HG03025 (cell line): ENCODE results near the gene AATK.

Experiments used
- ATAC-seq: cut with Tn5 transposase; IDR thresholded peaks from one replicate; pipeline ENCODE4 v1.9.1; 2021; ENCODE audit warnings: mild to moderate bottlenecking, moderate library complexity; ENCODE audit not compliant: unreplicated experiment, low FRiP score

AATK gene

DNA sequence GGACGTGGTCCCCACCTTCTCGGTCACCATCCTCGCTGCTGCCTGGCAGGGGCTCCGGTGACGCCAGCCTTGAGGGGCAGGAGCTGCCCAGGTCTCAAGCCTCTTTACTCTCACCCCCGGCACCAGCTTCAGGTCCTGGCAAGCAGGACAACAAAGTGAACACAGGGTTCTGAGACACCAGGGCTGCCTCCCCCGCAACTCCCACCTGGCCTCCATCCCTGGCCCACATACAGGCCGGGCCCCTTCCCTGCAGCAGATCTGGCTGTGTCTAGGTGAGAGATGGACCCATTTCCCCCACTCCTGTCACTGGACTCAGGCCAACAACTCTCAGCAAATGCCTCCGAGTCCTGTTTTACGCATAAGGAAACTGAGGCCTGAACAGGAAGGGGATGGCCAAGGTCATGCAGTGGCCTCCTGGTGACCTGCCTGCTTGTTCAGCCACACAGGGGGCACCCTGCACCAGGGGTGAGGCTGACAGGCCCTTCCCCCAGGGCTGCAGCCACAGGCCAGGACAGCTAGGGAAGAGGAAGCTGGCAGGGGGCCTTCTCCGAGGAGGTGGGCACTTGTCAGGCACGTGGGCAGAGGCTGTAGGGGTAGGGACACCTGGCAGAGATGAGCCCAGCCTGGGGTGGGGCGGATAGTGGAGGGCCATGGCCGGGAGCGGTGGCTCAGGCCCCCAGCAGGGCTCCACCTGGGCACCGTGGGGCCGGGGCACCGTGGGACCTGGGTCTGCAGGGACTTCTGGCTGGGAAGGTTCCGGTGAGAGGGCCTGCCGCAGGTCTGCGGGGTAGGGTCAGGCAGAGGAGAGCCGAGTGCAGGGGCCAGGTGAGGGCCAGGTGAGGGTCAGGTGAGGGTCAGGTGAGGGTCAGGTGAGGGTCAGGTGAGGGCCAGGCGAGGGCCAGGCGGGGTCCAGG is 47.5 kb downstream of the AATK start:
- no peak for ATAC-seq

DNA sequence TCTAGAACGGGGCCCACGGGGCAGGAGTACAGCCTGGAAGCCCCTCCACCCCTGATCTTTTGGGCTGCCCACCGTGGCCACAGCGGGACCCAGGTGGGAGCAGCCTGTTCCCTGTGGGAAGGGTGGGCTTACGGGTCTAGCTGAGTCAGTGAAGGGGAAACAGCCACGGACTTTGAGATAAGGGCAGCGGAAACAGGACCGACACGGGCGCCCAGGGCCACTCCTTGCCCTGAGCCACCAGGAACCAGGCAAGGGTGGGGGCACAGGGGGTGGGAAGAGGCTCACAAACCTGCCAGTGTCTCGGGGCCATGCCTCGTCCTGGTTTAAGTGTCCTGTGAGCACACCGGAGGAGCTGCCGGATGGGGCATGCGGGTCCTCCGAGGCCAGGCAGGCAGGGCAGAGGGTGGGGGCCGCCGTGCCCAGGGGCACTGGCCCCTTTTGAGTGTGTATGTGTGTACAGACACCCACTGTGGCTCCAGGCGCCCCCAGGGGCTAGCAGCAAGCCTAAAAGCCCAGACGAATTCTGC is 48.3 kb downstream of the AATK start:
- ATAC-seq = no peak

DNA sequence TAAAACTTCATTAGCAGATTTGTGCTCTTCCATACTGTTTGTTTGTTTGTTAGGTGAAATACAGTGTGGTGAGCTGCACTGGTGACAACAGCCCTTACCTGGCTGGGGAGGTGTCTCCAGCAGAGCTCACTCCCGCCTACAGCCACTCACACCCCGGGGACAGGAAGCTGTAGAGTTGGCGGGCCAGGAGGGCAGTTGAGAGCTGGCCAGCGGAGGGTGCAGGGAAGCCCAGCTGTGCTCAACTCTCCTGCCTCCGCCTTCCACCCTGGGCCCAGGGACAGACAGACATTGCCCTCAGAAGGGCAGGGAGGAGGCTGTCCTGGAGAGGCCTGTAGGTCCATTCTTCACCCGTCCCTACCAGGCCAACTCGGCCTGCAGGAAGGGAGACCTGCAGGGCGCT is 49.3 kb downstream of the AATK start:
- ATAC-seq = no peak

DNA sequence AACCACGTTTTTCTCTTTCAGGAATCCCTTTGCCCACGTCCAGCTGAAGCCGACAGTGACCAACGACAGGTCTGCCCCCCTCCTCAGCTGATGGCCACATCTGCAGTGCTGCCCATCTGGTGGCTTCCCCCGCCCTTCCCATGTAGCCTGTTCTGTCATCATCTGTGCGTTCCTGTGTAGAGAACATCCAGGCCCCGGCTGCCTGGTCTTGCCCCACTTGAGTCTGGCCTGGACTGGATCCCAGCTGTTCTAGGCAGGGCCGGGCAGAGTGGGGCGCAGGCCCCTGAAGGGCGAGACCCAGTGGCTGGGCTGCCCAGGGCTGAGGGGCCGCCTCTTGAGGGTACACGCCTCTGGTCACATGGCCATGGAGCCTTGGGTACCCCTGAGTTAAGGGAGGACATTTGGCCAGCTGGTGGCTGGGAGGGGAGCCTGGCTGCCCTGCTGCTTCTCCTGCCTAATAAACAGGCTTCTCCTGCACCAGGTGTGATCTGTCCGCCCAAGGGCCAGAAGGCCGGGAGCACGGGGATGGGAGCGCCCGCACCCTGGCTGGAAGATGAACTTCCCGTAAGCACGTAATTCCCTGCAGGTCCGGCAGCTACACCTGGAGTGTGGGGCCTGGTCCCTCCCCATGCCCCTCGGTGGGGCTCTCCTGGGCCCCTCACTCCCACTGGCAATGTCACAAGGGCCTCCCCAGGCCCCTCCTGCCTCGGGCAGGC is 50.1 kb downstream of the AATK start:
- ATAC-seq = no peak

DNA sequence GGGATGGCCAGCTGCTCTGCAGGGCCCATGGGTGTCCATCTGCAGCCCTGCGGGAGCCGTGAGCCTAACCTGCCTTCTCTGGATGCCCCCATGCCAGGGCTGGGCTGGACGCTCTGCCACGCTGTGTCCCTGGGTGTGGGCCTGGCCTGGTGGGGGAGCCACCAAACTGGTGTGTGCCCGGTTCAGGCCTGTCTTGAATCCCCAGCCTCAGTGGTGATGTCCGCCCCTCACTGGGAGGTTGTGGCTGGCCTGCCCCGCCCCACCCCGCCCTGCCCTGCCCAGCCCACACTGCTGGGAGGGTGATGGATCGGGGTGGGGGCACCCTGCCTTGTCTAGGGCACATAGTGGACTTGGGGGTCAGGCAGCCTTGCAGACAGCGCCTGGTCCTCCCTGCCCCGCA is 50.8 kb downstream of the AATK start:
- no peak for ATAC-seq

DNA sequence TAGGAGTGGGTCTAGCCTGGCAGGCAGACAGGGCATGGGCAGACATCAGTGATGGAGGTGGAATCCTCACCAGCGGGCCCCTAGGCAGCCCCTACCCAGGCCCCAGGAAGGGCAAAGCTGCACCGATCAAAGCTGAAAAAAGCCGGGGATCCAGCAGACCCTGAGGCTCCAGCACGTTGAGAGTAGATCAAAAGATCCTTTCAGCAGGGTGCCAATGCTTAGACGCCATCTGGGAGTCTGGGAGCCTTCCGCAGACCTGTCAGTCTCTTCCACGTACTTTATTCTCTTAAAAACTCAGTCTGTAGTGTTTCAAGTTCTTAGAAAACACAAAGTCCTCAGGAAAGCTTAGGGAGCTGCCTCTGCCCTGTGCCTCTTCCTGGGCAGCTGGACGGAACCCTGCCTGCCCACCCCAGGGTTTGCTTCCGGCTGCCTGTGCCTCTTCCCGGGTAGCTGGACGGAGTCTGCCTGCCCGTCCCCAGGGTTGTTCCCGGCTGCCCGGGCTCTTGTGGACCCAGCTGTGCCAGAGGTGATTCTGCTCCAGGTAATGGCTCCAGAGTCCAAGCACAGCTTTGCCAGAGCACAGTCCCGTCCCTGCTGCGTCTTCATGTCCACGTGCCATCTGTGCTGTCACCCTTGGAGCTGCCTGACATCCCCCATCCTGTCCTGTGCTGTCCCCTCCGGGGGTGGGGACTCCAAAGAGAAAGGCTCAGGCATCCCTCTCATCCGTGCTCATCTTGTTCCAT is 51.5 kb downstream of the AATK start:
- ATAC-seq = no peak

DNA sequence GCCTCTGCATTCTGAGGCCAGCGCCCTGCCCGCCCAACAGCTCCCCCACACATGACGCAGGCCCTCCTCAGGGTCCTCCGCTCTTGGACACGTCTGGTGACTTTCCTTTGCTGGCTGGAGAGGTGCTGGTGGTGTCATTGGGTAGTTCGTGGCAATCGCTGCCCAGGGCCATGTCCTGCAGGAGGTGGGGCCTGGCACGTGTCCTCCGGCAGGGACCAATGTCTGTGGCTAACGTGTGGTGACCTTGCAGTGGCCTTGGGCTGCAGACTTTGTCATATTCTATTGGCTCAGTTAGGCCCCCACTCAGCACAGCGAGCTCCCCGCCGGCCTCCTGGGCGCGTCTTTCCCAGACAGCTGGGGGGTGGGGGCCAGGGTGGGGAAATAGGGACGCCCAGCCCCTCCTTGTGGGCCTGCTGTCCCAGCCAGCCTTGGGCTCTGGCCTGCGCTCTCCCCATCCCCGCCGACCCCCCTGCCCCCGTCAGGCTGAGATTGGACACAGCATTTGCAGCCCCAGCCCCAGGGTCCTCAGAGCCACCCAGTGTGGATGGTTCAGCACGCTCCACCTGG is 52.8 kb downstream of the AATK start:
- no peak for ATAC-seq

DNA sequence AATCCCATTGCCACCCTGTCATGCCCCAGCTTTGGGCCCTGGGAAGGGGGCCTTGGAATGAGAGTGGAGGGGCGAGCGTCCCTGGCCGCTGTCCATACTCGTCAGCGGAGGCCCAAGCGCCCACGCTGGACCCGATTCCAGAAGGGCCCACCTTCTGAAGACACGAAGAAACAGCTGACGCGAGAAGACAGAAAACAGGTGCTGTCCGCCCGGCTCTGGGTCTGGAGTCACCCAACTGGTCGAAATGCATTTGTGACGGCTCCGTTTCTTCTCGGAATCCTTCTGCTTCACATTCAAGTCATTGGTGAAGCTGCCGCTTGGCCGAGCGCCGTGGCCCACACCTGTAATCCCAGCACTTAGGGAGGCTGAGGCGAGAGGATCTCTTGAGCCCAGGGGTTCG is 53.6 kb downstream of the AATK start:
- ATAC-seq = no peak

DNA sequence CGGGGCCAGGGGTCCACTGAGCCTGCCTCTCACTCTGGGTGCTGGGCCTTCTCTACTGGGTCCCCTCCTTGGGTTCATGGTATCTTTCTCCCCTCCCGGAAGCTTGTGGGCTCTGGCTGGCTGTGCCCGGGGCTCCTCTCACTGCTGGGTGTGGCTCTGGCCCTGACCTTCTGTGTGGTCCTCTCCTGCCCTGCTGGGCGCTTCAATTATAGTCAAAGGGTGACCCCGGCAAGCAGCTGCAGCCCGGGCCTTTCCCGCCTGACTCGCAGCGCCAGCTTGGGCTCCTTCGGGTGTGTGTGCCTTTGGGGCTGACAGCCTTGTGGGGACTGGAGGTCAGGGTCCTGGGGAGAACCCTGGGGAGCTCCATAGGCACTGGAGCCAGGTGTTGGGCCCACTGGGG is 55.0 kb downstream of the AATK start:
- ATAC-seq = no peak

DNA sequence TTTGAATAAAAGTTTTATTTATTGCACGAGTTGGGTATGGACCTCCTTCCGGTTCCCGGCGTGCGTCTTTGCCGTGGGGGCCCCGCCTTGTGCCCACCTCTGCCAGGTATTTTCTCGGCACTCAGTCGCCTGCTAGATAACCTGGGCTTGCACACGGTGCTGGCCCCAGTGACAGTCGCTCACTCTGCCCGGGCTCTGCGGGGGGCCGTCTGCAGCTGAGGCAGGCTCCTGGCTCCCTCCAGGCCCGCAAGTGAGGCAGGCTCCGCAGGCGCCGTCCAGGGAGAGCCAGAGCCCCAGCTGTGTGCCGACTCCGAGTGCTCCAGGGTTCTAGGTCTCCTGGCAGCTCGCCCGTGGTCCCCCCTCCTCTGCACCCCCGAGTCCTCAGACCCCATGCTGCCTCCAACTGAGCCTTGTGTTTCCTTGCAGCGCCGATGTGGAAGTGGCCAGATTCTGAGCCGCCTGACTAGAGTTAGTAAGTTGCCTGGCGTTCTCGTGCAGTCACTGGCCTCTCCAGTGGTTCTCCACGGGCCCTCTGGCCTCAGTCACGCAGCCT is 55.5 kb downstream of the AATK start:
- ATAC-seq = no peak

DNA sequence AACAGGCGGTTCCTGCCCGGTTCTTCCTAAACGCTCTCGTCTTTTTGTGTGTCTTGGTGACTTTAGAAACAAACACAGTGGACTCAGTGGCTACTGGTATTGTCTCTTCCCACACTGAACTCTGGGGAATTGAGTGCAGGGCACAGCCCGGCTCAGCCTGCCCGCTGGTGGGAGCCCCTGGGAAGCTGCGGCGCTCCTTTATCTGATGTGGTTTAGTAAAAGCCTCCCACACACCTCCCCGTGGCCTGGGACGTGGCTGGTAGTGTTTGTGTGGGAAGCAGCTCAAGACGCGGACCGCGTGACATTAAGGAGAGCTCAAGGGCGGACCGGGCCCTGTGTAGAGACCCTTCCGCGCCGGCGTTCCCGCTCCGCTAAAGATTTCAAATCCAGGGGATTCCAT is 56.1 kb downstream of the AATK start:
- no peak for ATAC-seq

DNA sequence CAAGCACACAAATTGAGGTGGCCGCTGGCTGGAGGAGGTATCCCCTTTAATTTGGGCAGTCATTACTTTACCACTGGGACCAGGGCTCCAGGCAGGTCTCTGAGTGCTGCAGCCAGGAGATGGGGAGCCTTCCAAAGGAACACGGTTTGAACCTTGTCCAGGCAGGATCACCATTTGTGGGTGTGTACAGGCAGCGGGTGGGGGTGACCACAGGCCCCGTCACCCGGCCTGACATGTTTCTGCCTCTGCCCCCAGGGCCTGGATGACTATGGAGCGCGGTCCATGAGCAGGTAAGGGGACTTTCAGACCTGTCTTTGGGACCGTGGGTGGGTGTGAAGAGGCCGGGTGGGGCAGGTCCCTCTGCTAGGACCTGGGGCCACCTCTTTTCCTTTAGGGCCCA is 57.8 kb downstream of the AATK start:
- ATAC-seq = no peak

DNA sequence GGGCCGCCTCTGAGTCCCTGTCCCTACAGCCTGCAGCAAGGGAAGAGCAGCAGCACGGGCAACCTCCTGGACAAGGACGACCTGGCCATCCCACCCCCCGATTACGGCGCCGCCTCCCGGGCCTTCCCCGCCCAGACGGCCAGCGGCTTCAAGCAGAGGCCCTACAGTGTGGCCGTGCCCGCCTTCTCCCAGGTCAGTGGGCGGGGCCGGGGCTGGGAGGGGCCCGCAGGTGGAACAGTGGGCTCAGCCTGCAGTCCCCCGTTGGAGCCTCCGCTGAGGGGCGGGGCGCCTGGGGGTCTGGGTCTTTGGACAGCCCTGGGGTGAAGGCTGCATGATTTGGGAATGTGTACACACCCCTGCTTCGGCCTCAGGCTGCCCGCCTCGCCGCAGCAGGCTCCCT is 59.3 kb downstream of the AATK start:
- no peak for ATAC-seq

DNA sequence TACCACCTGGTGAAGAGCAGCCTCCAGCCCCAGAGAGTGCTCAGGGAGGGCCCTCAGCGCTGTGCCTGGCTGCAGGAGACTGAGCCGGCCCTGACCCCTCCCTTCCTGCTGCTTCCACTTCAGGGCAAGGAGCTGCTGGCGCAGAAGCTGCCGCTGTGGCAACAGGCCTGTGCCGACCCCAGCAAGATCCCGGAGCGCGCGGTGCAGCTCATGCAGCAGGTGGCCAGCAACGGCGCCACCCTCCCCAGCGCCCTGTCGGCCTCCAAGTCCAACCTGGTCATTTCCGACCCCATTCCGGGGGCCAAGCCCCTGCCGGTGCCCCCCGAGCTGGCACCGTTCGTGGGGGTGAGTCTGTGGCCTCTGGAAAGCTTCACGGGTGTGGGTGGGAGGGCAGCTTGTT is 62.6 kb downstream of the AATK start:
- no peak for ATAC-seq

DNA sequence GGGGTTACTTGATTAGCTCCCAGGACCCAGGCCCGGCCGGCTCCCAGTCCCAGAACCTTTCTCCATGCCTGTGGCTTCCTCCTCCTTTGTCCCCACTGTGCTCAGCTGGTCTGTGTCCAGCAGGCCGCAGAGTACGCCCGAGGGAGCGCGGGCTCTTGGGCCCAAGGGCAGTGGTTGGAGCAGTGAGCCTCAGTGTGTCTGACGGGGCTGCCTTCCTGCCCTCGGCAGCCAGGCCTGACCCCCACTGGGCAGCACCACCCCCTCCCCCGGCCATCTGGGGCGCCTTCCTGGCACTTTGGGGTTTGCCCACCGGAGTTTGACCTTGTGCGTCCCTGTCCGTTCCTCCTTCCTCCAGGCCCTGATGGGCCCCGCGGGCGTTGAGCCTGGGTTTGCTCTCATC is 63.2 kb downstream of the AATK start:
- no peak for ATAC-seq

DNA sequence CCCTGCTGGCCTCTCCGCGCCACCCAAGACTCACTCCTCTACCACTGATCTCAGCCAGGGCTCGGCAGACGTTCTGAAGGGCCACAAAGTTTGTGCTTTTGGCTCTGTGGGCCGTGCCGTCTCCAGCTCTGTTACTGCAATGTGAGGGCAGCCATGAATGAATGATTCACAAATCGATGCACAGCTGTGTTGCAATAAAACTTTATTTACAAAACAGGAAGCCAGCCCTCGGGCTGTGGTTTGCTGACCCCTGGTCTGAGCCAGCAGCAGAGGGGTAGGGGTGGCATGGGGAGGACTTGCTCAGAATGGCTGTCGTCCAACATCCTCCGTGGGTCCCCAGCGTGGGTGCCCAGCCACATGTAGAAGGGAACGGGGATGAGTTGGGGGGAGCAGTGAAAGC is 63.7 kb downstream of the AATK start:
- no peak for ATAC-seq

DNA sequence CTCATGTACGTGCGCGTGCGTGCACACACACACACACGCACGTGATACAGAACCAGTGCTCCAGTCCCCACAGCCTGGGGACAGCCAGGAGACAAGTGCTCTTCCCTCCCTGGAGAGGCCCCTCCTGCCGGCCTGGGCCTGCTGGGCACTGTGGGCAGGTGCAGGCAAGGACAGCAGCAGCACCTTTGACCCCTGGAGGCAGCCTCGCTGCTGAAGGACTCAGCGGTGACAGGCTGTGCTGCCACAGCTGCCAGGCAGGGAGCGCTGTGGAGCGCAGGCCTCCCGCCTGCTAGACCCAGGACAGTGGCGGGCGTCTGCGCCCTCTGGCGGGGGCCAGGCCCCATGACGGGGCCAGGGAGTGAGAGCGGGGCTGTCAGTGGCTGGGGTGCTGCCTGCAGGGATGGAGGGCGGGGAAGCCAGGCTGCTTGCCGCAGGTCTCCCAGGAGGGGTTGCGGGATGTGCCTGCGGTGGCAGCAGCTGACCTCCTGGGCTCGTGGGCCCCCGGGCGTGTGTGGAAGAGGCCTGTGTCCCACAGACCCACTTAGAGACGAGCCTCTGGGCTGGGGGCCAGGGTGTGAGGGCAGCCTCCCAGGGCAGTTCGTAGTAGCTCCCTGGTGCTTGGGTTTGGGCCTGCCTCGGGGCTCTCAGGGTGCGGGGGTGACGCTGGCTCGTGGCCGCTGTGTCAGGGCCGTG is 64.3 kb downstream of the AATK start:
- no peak for ATAC-seq

DNA sequence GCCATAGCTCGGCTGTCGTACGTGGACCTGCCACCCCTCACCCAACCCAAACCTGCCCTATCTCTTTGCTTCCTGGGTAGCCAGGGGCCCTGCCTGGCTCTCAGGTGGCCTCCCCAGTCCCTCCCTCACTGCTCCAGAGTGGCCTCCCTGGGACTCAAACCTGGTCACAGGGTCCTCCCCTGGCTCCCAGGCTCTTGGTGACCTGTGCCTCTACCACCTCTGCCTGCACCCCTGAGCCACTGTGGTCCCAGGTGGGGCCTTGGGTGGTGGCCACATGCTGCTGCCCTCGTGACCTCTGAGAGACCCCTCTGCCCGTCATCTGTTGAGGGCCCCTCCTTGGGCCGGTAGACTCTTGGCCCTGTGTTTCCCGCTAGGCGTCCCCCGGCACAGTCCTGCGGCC is 65.4 kb downstream of the AATK start:
- no peak for ATAC-seq

DNA sequence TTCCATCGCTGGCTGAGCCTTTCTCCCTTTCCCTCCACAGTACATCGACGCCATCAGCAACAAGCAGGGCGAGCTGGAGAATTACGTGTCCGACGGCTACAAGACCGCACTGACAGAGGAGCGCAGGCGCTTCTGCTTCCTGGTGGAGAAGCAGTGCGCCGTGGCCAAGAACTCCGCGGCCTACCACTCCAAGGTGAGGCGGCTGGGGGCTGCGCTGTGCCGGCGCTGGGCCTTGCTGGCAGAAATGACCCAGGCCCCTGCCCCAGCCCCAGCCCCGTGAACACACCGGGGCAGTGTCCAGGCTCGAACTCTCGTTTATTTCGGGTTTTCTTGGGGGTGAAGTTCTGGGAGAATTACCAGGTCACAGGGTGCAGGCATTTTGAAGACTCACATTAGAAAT is 66.1 kb downstream of the AATK start:
- no peak for ATAC-seq

DNA sequence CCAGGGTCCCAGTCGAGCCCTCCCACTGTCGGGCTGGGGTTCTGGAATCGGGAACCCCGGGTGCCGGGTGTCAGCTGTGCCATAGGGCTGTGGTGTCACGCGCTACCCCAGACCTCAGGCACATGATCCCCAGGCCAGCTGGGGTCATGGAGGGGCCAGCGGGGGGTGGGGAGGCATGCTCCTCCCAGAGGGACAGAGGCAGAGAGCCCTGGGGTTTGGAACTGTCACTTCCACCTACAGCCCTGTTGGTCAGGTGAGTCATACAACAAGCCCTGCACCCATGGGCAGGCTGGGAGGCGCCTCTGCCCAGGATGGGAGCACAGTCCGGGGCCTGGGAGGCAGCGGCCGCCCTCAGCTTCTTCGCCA is 68.1 kb downstream of the AATK start:
- ATAC-seq = no peak
